HG02623 (cell line): ENCODE measurements around the gene TOGARAM2.

Experiments used
- ATAC-seq: cut with Tn5 transposase; IDR thresholded peaks from one replicate; pipeline ENCODE4 v1.9.1; 2021; ENCODE audit warnings: moderate library complexity; ENCODE audit not compliant: unreplicated experiment

Gene TOGARAM2

GRCh38 chr2:29016504-29016903 lies 35.4 kb downstream of the TOGARAM2 start:
- no peak for ATAC-seq

- no peak for ATAC-seq
These were observed 36.8 kb downstream of the TOGARAM2 start for GRCh38 chr2:29017716-29018435.

GRCh38 chr2:29021886-29022285 lies 40.8 kb downstream of the TOGARAM2 start:
- no peak for ATAC-seq

- ATAC-seq: no peak
These were observed 41.6 kb downstream of the TOGARAM2 start for GRCh38 chr2:29022679-29023078.

- no peak for ATAC-seq
These were observed 42.1 kb downstream of the TOGARAM2 start for GRCh38 chr2:29023188-29023587.

- ATAC-seq: no peak
These were observed 43.9 kb downstream of the TOGARAM2 start for GRCh38 chr2:29024882-29025430.

GRCh38 chr2:29025711-29026110 lies 44.6 kb downstream of the TOGARAM2 start:
- ATAC-seq: no peak

- no peak for ATAC-seq
These were observed 49.9 kb downstream of the TOGARAM2 start for GRCh38 chr2:29031046-29031445.

GRCh38 chr2:29032189-29032588 lies 51.1 kb downstream of the TOGARAM2 start:
- no peak for ATAC-seq

GRCh38 chr2:29033172-29033571 lies 52.1 kb downstream of the TOGARAM2 start:
- no peak for ATAC-seq

- ATAC-seq: no peak
These were observed 52.6 kb downstream of the TOGARAM2 start for GRCh38 chr2:29033656-29034055.

GRCh38 chr2:29035016-29035745 lies 54.1 kb downstream of the TOGARAM2 start:
- no peak for ATAC-seq

GRCh38 chr2:29039718-29040480 lies 58.8 kb downstream of the TOGARAM2 start:
- no peak for ATAC-seq

GRCh38 chr2:29040552-29040951 lies 59.5 kb downstream of the TOGARAM2 start:
- no peak for ATAC-seq

GRCh38 chr2:29041161-29041660 lies 60.1 kb downstream of the TOGARAM2 start:
- ATAC-seq: no peak

GRCh38 chr2:29042561-29043075 lies 61.5 kb downstream of the TOGARAM2 start:
- ATAC-seq: no peak

GRCh38 chr2:29044459-29044858 lies 63.4 kb downstream of the TOGARAM2 start:
- no peak for ATAC-seq

- no peak for ATAC-seq
These were observed 65.2 kb downstream of the TOGARAM2 start for GRCh38 chr2:29046321-29046720.

GRCh38 chr2:29047083-29047845 lies 66.2 kb downstream of the TOGARAM2 start:
- ATAC-seq: no peak

- no peak for ATAC-seq
These were observed 69.5 kb downstream of the TOGARAM2 start for GRCh38 chr2:29050591-29050990.
